ES-I3 (cell line): Measurements from ENCODE around the gene RAB11FIP3.
"Not testable (repeated sequence)": the region's sequence is repeated elsewhere in the genome, so short reads cannot be mapped to it uniquely, and the experiment has no call there.

Experiments used
- H3K36me3 ChIP-seq: 2 replicates; pipeline ENCODE4 v1.6.1; 2013; ENCODE audit warnings: mild to moderate bottlenecking, low read length, control low read depth, moderate library complexity; ENCODE audit not compliant: insufficient read depth
- H3K4me1 ChIP-seq: 2 replicates; pipeline ENCODE4 v1.6.1; 2013; ENCODE audit warnings: mild to moderate bottlenecking, control low read depth, low read length; ENCODE audit not compliant: insufficient read depth
- H3K9ac ChIP-seq: 2 replicates; pipeline ENCODE4 v1.6.1; 2013; ENCODE audit warnings: low read depth, mild to moderate bottlenecking, low read length, moderate library complexity
- H3K9me3 ChIP-seq: 2 replicates; pipeline ENCODE4 v1.6.1; 2013; ENCODE audit warnings: mild to moderate bottlenecking, low read length, moderate library complexity; ENCODE audit not compliant: control insufficient read depth, insufficient read depth

RAB11FIP3 gene

GRCh38 chr16:400061-400591 is 25.3 kb upstream of the RAB11FIP3 start:
- peak overlapping the region; percentile 78; the same call in 1 of the 2 replicates for H3K9ac ChIP-seq

GRCh38 chr16:401468-402348 is 23.7 kb upstream of the RAB11FIP3 start, which contains the start of gene DECR2:
Gene DECR2, plus strand, starts transcription at chr16:401885. Its CDS starts 79 bp downstream, at chr16:401964.
- no peaks in the 10 kb centered on the region for H3K9me3 ChIP-seq
- peaks cover 9% of the 10 kb centered on the region; the same call in 1 of the 2 replicates for H3K4me1 ChIP-seq
- no peaks in the 10 kb centered on the region for H3K36me3 ChIP-seq
- peak within 1 kb of the TSS; percentile 95 for H3K9ac ChIP-seq

More at GRCh38 chr16:400061-400591, 25.3 kb upstream of the RAB11FIP3 start:
- no peaks in the 10 kb centered on the region for H3K9me3 ChIP-seq
- peaks cover 15% of the 10 kb centered on the region; the same call in 1 of the 2 replicates for H3K4me1 ChIP-seq
- H3K36me3 ChIP-seq, result no peaks in the 10 kb centered on the region

GRCh38 chr16:404971-405486 is 20.4 kb upstream of the RAB11FIP3 start:
- Histone ChIP-seq H3K9me3 (no peaks in the 10 kb centered on the region), H3K36me3 (0 out of 2 replicates have a peak, but pooled peaks cover 6% of the 10 kb centered on the region), H3K9ac (no peak overlapping the region), H3K4me1 (peaks cover 5% of the 10 kb centered on the region; the same call in 1 of the 2 replicates)

- Histone ChIP-seq H3K9me3 (no peaks in the 10 kb centered on the region), H3K4me1 (no peaks in the 10 kb centered on the region), H3K9ac (no peak overlapping the region), H3K36me3 (0 out of 2 replicates have a peak, but pooled peaks cover 6% of the 10 kb centered on the region)
Observed at GRCh38 chr16:405548-406506, 19.6 kb upstream of the RAB11FIP3 start.

- no peaks in the 10 kb centered on the region for H3K9me3 ChIP-seq
- H3K4me1 ChIP-seq, result no peaks in the 10 kb centered on the region
- H3K36me3 ChIP-seq, result 0 out of 2 replicates have a peak, but pooled peaks cover 6% of the 10 kb centered on the region
- H3K9ac ChIP-seq, result no peak overlapping the region
Observed at GRCh38 chr16:407253-407652, 18.2 kb upstream of the RAB11FIP3 start.

GRCh38 chr16:410516-411178 is 14.8 kb upstream of the RAB11FIP3 start:
- no peak overlapping the region for H3K9ac ChIP-seq
- 0 out of 2 replicates have a peak, but pooled peaks cover 6% of the 10 kb centered on the region for H3K36me3 ChIP-seq
- H3K4me1 ChIP-seq, result no peaks in the 10 kb centered on the region
- H3K9me3 ChIP-seq, result no peaks in the 10 kb centered on the region

- Histone ChIP-seq H3K9ac (no peak overlapping the region), H3K9me3 (no peaks in the 10 kb centered on the region), H3K4me1 (no peaks in the 10 kb centered on the region), H3K36me3 (0 out of 2 replicates have a peak, but pooled peaks cover 6% of the 10 kb centered on the region)
Observed at GRCh38 chr16:411576-412265, 13.7 kb upstream of the RAB11FIP3 start.

- H3K9ac ChIP-seq, result no peak overlapping the region
- no peaks in the 10 kb centered on the region for H3K4me1 ChIP-seq
- H3K36me3 ChIP-seq, result 0 out of 2 replicates have a peak, but pooled peaks cover 5% of the 10 kb centered on the region
- H3K9me3 ChIP-seq, result no peaks in the 10 kb centered on the region
Observed at GRCh38 chr16:414395-415169, 10.9 kb upstream of the RAB11FIP3 start.

GRCh38 chr16:415170-415498 is 10.3 kb upstream of the RAB11FIP3 start:
- H3K36me3 ChIP-seq, H3K9me3 ChIP-seq, H3K4me1 ChIP-seq, H3K9ac ChIP-seq: not testable (repeated sequence)

- not testable (repeated sequence) for H3K36me3 ChIP-seq, H3K9me3 ChIP-seq, H3K9ac ChIP-seq, H3K4me1 ChIP-seq
Observed at GRCh38 chr16:422179-422578, 3.3 kb upstream of the RAB11FIP3 start.

GRCh38 chr16:424033-424622 is 1.3 kb upstream of the RAB11FIP3 start:
- Histone ChIP-seq H3K9ac (peak overlapping the region; percentile 70; the same call in 1 of the 2 replicates), H3K9me3 (no peaks in the 10 kb centered on the region), H3K36me3 (no peaks in the 10 kb centered on the region; the same call in 1 of the 2 replicates), H3K4me1 (peaks cover 7% of the 10 kb centered on the region; the same call in 1 of the 2 replicates)

GRCh38 chr16:424623-425081 is 797 bp upstream of the RAB11FIP3 start:
- Histone ChIP-seq H3K36me3 (no peaks in the 10 kb centered on the region; the same call in 1 of the 2 replicates), H3K9ac (peak overlapping the region; percentile 70), H3K9me3 (no peaks in the 10 kb centered on the region)

More at GRCh38 chr16:424623-425081, 797 bp upstream of the RAB11FIP3 start:
- peaks cover 7% of the 10 kb centered on the region; the same call in 1 of the 2 replicates for H3K4me1 ChIP-seq
